ENCODE measurements around the gene FARS2.

The FARS2 gene

GRCh38 chr6:5425797-5426196 lies 164.5 kb downstream of the FARS2 start:
- Histone ChIP-seq H3K36me3 (ENCODE audit: control insufficient read depth in 2 of 2, insufficient read depth in 1 of 2, low read length in 2 of 2) (no peaks in the 10 kb centered on the region), H3K9me3 (ENCODE audit: control insufficient read depth, insufficient read depth, low read depth, low read length) (no peaks in the 10 kb centered on the region), H3K4me3 (ENCODE audit: low read depth, low read length) (no peak overlapping the region), H3K27ac (ENCODE audit: extremely low read depth, low read depth, low read length) (no peak overlapping the region), H3K4me1 (ENCODE audit: control insufficient read depth, insufficient read depth, low read length) (no peaks in the 10 kb centered on the region)
- no peak for TF ChIP-seq KLF1 (tag by site-specific recombination; IDR thresholded peaks at IDR 0.05)
- TF ChIP-seq ZNF114 (tag by site-specific recombination; IDR thresholded peaks at IDR 0.05), result no peak
- no peak for TF ChIP-seq MYNN (tag by site-specific recombination; IDR thresholded peaks at IDR 0.05; ENCODE audit: borderline replicate concordance)
- TF ChIP-seq, protein P1, sequence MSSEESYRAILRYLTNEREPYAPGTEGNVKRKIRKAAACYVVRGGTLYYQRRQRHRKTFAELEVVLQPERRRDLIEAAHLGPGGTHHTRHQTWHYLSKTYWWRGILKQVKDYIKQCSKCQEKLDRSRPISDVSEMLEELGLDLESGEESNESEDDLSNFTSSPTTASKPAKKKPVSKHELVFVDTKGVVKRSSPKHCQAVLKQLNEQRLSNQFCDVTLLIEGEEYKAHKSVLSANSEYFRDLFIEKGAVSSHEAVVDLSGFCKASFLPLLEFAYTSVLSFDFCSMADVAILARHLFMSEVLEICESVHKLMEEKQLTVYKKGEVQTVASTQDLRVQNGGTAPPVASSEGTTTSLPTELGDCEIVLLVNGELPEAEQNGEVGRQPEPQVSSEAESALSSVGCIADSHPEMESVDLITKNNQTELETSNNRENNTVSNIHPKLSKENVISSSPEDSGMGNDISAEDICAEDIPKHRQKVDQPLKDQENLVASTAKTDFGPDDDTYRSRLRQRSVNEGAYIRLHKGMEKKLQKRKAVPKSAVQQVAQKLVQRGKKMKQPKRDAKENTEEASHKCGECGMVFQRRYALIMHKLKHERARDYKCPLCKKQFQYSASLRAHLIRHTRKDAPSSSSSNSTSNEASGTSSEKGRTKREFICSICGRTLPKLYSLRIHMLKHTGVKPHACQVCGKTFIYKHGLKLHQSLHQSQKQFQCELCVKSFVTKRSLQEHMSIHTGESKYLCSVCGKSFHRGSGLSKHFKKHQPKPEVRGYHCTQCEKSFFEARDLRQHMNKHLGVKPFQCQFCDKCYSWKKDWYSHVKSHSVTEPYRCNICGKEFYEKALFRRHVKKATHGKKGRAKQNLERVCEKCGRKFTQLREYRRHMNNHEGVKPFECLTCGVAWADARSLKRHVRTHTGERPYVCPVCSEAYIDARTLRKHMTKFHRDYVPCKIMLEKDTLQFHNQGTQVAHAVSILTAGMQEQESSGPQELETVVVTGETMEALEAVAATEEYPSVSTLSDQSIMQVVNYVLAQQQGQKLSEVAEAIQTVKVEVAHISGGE (tag by site-specific recombination; conservative IDR thresholded peaks at IDR 0.05; ENCODE audit: low read depth), result no peak
- no peak for TF ChIP-seq ZNF274 (IDR thresholded peaks at IDR 0.05; ENCODE audit: low read length)
- no peak for TF ChIP-seq ZNF274 (tag by site-specific recombination; IDR thresholded peaks at IDR 0.05; ENCODE audit: borderline replicate concordance)
- TF ChIP-seq REPIN1 (tag by site-specific recombination; IDR thresholded peaks at IDR 0.05; ENCODE audit: low read depth), result no peak
- TF ChIP-seq ZNF423 (tag by site-specific recombination; IDR thresholded peaks at IDR 0.05), result no peak
- TF ChIP-seq ZNF626 (tag by site-specific recombination; IDR thresholded peaks at IDR 0.05), result no peak
- no peak for TF ChIP-seq ZNF777 (tag by site-specific recombination; IDR thresholded peaks at IDR 0.05; ENCODE audit: borderline replicate concordance)
- TF ChIP-seq ZNF335 (tag by site-specific recombination; conservative IDR thresholded peaks at IDR 0.05), result no peak
- no peak for TF ChIP-seq ZNF830 (tag by site-specific recombination; IDR thresholded peaks at IDR 0.05; ENCODE audit: low read depth)
- TF ChIP-seq SCRT1 (tag by site-specific recombination; IDR thresholded peaks at IDR 0.05; ENCODE audit: borderline replicate concordance), result no peak
- no peak for TF ChIP-seq ZNF169 (tag by site-specific recombination; IDR thresholded peaks at IDR 0.05)
- no peak for TF ChIP-seq ZNF623 (tag by site-specific recombination; IDR thresholded peaks at IDR 0.05)
- ChIA-PET POLR2A (no interaction called here), CTCF (no interaction called here)

- ChIA-PET POLR2A (no interaction called here), CTCF (no interaction called here)
- H3K4me1 ChIP-seq (ENCODE audit: control insufficient read depth, insufficient read depth, low read length), result no peaks in the 10 kb centered on the region
- H3K36me3 ChIP-seq (ENCODE audit: control insufficient read depth in 2 of 2, insufficient read depth in 1 of 2, low read length in 2 of 2), result no peaks in the 10 kb centered on the region
- no peaks in the 10 kb centered on the region for H3K9me3 ChIP-seq (ENCODE audit: control insufficient read depth, insufficient read depth, low read depth, low read length)
- H3K4me3 ChIP-seq (ENCODE audit: low read depth, low read length), result no peak overlapping the region
- no peak overlapping the region for H3K27ac ChIP-seq (ENCODE audit: extremely low read depth, low read depth, low read length)
- TF ChIP-seq ZNF335 (tag by site-specific recombination; conservative IDR thresholded peaks at IDR 0.05) (no peak), EGR2 (tag by site-specific recombination; IDR thresholded peaks at IDR 0.05; ENCODE audit: low read depth) (no peak), TRIM28 (IDR thresholded peaks at IDR 0.05; ENCODE audit: borderline replicate concordance, low read length) (no peak), ZNF629 (tag by site-specific recombination; IDR thresholded peaks at IDR 0.05) (no peak), BCL11A (tag by site-specific recombination; IDR thresholded peaks at IDR 0.05; ENCODE audit: low read depth) (no peak), ZNF302 (tag by site-specific recombination; IDR thresholded peaks at IDR 0.05; ENCODE audit: low read depth) (no peak), ZBTB7A (tag by site-specific recombination; IDR thresholded peaks at IDR 0.05; ENCODE audit: low read depth) (no peak), SETDB1 (IDR thresholded peaks at IDR 0.05; ENCODE audit: insufficient read length, low read length) (no peak)
- TF ChIP-seq, protein P2, sequence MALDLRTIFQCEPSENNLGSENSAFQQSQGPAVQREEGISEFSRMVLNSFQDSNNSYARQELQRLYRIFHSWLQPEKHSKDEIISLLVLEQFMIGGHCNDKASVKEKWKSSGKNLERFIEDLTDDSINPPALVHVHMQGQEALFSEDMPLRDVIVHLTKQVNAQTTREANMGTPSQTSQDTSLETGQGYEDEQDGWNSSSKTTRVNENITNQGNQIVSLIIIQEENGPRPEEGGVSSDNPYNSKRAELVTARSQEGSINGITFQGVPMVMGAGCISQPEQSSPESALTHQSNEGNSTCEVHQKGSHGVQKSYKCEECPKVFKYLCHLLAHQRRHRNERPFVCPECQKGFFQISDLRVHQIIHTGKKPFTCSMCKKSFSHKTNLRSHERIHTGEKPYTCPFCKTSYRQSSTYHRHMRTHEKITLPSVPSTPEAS (tag by site-specific recombination; IDR thresholded peaks at IDR 0.05), result no peak
Observed at GRCh38 chr6:5427586-5427985, 166.3 kb downstream of the FARS2 start.
